GM19240 (cell line): ENCODE measurements around the gene SERPINE2.
"Not testable (repeated sequence)": the region's sequence is repeated elsewhere in the genome, so short reads cannot be mapped to it uniquely, and the experiment has no call there.

Experiments
- DNase-seq: peaks from one replicate; pipeline ENCODE4 v3.0.0; 2011; ENCODE audit warnings: low spot score; ENCODE audit not compliant: insufficient read length

Gene SERPINE2

DNA sequence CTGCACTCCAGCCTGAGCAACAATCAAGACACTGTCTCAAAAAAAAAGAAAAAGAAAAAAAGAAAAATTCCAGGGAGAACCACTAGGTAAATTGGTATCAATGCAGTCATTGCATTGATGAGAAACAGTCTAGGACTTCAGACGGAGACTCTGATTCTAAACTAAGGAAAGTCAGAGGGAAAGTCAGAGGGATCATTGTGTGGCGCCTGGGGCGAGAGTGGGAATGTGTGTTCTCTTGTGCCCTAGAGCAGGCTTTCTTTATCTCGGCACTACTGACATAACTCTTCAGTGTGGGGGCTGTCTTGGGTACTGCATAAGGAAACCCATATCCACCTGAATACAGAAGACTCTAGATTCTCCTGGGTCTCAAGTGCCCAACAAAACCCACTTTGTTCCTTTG, 24.8 kb downstream of the SERPINE2 start:
- DNase-seq, result no peak

DNA sequence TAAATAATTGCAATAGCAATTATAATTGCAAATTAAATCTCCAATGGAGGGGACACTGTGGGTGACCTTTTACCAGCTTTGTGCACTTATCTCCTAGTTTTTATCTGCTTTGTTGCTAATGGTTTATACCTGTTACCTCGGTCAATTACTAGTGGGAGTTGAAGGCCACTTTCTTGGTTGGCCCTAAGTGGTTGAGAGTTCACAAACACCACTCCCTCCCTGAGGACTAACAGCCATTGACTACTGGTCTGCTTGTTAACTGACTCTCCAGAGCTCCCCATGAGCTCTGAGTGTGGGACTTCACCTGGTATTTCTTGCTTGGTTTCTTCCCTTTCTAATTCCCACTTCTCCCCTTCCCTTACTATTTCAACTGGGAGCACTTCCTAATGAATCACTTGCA, 27.2 kb downstream of the SERPINE2 start:
- no peak for DNase-seq

DNA sequence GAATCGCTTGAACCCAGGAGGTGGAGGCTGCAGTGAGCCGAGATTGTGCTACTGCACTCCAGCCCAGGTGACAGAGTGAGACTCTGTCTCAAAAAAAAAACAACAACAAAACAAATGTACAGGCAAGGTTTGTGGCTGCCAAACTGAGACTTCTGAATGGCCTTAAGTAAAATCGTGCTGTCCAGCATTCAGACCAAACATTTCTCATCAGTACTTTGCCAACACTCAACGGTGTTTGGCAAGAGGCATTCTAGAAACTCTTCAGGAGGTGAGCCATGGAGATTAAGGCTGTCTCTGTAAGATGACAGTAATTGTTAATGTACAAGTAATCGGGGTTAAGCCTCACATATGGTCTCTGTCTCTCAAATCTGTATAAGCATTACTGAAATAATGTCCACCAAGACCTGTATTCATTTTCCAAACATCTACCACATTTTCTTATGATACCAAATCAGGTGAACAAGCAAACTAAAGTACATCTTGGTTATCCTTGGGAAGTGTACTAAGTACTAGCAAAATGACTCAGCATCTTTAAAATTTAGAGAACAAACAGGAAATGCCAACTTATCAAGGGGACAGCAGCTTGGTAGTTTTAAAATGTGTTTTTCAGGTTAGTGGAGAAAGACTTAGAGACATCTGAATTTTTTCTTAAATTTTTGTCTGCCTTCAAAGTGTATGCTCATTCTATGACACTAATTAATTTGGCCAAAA, 29.3 kb downstream of the SERPINE2 start:
- no peak for DNase-seq

DNA sequence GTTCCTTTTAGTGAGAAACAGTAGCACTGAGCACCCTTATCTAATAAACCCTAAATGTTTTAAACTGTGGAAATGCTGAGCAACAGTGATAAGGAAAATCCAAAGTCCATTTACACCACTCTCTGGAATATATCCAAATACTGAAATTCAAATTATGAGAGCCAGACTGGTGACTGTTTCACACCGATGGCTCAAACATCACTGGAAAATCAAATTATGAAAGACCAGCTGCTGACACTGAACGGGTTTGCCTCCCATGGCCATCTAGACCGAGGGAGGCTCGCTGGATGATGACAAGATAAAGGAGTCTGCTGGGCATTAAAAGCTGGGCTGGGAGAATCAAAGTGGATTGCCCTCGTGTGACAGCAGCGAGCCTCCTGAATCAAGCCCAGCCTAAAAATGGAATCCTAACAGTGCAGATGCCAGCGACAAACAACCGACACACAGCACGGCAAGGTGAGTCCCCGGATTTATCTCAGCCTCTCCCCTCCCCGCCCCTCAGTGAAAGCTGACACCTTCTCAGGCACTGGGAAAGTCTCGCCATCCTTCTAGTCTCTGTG, 30.3 kb downstream of the SERPINE2 start:
- no peak for DNase-seq

DNA sequence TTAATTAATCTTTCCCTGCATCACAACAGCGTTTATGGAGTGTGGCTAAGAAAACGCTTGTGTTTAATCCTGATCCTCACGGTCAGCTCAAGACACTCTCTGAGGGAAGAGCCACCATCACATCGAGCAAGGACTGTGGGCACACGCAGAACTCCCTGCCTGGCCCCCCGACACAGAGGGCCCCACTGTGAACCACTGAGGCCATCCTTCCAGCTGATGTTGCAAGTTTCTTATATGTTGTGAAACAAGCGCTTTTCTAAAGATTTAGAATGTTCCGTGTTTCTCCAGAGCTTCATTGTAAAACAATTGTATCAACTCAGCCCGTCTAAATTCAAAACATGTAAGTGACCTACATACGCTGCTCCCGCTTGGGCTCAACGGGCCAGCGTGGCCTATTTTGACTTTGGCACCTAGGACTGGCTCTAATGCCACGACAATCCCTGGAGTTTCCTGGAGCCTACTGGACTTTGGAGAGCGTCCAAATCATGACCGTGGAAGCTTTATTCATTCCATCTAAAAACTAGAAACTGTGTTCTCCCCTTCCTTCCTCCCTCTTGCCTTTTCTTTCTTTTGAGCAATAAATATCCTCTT, 34.9 kb downstream of the SERPINE2 start:
- DNase-seq, result no peak

DNA sequence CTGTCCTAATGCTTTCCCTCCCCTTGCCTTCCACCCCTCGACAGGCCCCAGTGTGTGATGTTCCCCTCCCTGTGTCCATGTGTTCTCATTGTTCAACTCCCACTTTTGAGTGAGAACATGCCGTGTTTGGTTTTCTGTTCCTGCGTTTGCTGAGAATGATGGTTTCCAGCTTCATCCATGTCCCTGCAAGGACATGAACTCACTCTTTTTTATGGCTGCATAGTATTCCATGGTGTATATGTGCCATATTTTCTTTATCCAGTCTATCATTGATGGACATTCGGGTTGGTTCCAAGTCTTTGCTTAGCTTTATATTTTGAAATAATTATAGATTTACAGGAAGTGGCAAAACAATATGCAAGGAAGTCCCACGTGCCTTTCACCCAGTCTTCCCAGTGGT, 38.4 kb downstream of the SERPINE2 start:
- DNase-seq, result not testable (repeated sequence)

DNA sequence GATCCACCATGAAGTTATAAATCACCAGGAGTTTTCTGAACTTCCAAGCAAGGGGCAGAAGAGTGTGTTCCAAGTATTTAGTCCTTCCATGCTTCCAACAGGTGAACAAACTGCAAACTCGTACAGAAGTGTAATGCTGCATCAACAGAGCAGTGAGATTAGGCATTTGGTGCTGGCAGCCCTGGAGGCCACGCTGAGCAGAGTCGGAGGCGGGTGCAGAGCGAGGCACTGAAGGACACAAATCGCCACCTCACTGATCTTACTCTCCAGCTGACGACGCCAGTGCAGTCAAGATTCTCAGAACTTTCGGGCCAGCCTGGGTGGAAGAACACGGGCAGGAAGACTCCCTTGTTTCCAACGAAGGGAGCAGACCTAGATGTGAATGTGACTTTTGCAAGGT, 39.2 kb downstream of the SERPINE2 start:
- no peak for DNase-seq

DNA sequence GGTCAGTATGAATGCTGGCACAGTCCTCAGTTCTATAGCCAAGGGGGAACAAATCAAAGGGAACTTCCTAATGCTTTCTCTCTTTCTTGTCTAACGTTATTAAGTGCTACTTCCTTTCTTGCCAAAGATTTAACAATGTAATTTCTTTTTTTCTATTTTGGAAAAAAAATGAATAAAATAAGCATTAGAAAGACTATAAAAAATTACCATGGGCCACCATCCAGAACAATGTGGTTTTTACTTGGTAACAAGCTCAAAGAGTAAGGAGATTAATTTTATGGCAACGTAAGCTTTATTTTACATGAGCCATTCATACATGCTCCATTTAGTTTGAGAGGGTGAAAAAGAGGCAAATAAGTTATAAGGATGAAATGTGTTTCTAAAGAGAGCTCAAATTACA, 40.1 kb downstream of the SERPINE2 start:
- no peak for DNase-seq

DNA sequence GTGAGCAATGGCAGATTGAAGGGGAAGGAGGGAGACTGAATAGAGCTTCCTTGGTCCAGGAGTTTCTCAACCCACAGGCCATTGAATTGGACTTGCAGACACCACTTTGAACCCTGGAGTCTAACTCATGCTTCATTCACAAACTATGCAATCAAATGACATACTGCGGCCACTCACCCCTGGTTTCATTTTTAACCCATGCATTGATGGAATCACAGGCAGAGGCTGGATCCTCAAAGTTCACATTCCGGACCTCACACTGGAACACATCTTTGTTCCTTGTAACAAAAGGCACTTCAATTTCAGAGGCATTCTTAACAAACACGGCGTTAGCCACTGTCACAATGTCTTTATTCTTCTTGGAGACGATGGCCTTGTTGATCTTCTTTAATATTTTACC, 41.1 kb downstream of the SERPINE2 start:
- no peak for DNase-seq

DNA sequence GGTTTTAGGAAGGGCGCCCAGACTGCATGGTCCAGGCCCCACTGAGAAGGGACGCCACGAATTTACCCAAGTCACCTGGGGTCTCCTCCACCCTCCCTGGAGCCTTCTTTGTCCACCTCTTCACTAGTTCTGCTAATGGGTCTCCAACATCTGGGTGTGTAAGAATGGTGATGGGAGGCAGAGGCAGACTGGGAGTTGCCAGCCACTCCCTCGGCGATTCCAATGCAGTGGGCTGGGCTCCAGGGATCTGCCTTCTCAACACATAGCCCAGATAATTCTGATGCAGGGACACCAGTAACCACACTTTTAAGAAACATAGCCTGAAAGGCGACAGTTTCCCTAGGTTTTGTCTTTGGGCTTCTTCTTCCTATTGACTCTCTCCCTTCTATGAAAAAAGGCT, 42.7 kb downstream of the SERPINE2 start:
- DNase-seq, result no peak

DNA sequence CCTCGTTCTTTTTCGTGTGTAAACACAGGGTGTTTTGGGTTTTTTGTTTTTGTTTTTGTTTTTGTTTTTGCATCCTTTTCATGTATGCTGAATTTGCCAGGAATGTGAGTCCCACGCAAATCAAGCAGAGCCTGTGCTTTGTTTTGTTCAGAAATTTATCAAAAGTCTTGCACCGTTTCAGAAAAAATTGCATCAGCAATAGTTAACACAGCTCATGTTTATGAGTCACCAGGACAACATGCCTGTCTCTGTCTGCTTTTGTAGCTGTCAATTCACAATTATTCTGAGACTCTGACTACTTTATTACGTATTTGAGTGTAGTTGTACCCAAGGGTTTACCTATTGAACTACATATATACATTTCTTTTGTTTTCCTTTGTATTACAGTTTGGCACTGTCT, 43.5 kb downstream of the SERPINE2 start:
- DNase-seq, result no peak

DNA sequence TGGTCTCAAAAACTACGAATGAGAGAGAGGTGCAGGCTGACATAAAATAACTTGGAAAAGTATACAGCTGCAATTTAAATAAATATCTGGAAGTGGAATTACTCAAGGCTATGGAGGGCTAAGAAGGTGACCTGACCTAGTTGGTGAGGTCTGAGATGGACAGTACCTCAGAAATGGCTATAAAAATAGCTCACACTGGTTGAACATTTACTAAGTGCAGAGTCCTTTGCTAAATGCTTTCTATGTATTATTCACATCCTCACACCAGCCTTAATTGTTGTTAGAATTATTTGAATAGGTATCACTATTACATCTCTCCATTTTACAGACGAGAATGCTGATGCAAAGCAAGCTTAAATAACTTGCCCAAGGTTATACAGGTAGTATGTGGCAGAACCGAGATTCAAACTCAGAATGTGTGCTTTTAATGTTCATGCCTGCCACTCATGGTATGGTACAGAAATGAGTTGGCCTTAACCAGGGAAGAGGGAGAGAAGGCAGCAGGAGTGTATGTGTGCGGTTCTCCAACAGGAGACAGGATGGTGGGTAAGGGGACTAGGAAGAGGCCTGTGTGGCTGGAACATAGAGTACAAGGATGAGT, 44.4 kb downstream of the SERPINE2 start:
- no peak for DNase-seq

DNA sequence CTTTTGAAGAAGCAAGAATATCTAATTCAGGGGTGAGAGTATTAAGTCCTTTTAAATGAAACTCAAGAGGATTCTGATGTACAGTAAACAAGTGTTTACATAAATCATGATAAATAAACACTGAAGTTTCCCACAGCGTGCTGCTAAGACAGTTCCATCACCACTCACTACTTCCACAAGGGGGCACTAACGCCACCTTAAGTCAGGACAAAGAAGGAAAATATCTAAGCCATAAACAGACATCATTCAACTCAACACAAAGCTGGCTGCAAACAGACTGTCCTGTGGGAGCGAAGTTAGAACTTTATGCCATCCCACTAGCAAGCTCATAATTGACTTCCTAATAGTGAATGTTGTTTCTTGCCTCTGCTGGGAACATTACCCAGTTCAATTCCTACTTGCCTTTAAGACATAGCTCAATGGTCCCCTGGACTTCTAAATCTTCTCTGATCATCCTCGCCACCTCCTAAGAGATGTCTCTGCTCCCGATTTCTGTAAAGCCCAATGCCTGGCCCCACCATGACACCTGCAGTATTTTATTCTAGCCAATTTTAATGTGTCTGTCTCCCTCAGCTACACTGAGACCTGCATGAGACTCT, 45.4 kb downstream of the SERPINE2 start:
- peak; percentile 46 for DNase-seq

DNA sequence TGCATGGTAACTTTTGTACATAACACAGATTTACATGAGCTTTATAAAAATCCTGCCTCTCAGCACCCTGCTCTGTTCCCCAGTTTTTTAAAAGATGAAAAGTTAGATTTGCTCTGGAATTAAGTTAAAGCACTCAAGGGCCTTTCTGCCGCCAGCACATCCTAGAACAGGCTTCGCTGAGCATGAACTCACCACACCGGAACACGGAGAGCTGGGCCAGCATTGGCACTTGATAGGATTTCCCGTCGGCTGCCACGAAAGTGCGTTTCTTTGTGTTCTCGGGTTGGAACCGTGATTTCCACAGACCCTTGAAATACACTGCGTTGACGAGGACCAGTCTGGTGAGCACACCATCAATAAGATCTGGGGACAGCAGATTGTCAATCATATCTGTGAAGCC, 47.5 kb downstream of the SERPINE2 start:
- no peak for DNase-seq

DNA sequence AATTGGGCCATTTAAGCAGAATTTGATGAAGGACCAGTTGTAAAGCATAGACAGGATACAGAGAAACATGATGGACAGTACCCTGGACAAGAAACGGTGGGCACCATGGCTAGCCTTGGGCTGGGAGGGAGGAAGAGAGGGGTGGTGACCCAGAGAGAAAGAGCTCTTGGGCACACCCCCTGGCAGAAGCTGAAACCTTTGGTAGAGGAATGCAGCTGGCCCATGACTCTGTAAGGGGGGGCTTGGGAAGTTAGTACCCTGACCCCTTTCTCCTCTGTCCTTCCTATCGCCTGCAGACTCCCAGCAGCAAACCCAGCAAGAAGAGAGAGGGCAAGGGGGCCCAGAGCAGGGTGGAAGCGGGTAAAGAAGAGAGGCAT, 49.2 kb downstream of the SERPINE2 start:
- DNase-seq, result no peak

DNA sequence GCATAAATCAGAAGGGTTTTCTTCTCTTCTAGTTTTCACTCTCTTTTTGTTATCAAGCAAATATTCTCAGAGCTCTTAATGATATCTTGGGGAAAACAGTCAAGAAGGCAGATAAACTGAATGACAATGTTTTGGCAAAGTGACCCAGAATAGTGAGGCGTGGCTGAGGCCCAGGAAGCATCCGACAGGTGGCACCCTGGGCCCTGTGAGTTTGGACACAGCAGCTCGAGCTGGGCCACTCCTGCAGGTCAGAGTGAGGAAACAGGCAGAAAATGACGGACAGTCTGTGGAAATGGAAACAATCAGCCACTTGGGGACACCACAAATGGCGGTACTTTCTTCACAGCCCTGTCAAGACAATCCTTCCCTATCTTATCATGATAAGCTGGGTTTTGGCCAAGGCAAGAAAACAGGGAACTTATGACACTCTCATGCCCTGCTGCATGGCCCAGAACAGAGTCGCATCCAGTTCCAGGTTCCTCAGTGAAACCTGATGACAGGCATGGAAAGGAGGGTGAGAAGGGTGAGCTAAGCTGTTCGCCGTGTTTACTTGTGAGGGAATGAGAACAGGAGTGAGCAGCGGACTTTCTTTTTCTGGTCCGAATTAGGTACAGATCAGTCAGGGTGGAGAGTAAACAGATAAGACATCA, 49.8 kb downstream of the SERPINE2 start:
- no peak for DNase-seq

DNA sequence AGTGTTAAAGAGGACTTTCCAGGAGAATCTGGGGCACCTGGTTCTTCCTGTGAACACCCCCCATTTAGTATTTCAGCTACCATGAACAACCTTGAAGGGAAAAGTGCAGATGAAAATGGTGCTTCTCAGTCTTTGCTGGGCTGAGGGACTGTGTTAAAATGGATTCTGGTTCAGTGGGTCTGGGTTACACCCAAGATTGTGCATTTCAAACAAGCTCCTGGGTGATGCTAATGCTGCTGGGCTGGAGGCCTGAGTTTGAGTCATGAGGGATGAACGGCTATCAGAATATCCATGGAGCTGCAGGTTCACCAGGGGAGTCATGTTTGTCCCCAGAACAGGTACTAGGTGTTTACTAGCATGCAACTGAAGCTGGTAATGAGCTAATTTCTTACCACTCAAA, 57.8 kb downstream of the SERPINE2 start:
- no peak for DNase-seq

DNA sequence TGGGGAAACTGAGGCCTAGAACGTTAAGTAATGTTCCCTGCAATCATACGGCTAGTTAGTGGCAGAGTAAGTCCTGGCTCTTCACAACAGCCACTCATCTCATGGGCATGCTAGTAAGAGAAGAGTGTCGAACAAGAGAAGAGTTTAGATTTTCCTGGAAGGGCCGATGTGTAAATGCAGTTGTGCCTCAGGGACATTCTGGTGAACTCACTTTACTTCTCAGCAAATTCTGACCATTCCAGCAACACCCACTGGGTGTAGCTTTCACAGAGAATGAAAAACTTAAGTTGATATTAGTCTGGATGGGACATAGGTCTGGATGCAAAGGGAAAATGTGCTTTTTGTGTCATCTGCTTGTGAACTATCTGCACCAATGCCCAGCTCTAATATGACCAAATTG, 58.3 kb downstream of the SERPINE2 start:
- no peak for DNase-seq

DNA sequence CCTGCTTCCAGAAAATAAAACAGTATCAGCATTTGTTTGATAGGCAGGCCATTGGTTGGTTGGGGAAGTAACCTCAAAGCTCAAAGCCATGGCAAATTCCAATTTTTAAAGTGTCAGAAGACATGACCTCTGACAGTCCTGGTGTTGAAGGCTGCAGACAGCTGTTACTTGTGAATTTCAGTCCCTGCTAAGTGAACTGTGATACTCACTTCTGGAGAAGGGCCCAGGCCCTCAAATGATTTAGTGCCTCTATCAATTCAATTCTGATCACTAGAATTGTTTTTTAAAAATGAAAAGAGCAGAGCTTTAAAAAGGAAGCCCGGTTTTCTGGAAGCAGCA, 58.7 kb downstream of the SERPINE2 start:
- DNase-seq, result no peak

DNA sequence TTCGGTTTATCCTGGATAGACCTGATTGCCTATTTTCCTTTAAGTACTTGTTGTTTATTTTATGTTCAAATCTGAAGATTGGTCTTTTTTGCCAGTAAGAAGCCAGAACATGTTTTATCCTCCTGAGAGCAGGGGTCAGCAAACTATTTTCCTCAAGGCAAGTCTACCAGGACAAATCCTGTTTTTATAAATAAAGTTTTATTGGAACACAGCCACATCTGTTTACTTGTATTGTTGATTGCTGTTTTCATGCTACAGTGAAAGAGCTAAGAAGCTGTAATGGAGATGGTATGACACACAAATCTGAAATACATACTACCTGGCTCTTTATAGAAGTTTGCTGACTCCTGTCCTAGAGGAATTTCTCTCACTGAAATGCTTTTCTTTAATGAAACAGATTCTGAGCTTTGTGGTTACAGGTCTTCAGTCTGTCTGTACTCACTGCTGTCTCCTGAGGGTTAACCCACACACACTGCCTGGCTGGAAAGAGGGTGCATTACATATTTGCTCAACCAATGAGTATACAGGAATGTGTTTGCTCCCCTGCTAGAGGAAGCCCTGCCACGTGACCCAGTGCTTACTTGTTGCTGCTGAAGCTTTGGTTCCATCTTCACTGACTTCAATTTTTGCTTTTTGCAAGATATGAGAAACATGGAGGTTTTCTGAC, 59.2 kb downstream of the SERPINE2 start:
- no peak for DNase-seq

DNA sequence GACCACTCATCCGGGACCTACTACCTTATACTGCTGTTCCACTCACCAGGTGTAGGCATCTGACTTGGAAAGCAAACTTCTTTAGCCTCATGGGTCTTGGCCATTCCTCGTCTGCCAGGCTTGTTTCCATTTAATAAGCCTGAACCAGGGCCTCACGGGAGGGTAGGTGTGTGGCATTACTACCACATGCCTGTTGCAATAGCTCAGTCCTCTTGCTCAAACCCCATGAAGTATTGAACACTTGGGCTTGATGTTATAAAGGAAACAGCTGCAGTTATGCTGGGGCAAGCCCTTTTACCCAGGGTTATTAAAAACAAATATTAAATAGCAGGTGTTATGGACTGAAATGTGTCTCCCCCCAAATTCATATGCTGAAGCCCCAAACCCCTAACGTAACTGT, 60.6 kb downstream of the SERPINE2 start:
- no peak for DNase-seq
